ENCODE measurements around the gene SP110.

SP110 gene

DNA sequence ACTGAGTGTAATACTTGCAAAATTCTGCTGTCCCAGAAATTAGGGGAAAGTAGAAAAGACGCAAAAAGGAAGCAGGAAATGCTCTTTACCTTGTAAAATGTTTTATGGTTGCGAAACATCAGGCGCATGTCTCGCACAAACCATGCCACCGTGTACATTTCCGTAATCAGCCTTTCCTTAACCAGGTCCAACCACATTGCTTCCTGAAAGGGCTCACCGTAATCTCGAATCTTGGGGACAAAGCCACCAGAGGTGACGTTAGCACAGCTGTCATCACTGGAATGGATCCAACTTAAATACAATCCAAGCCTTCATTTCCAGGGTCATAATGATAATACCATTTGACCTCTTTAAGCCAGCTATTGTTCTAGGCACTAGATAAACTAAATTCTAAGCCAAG, 49.3 kb downstream of the SP110 start:
- no peak for DNase-seq (ENCODE audit: low read depth)

DNA sequence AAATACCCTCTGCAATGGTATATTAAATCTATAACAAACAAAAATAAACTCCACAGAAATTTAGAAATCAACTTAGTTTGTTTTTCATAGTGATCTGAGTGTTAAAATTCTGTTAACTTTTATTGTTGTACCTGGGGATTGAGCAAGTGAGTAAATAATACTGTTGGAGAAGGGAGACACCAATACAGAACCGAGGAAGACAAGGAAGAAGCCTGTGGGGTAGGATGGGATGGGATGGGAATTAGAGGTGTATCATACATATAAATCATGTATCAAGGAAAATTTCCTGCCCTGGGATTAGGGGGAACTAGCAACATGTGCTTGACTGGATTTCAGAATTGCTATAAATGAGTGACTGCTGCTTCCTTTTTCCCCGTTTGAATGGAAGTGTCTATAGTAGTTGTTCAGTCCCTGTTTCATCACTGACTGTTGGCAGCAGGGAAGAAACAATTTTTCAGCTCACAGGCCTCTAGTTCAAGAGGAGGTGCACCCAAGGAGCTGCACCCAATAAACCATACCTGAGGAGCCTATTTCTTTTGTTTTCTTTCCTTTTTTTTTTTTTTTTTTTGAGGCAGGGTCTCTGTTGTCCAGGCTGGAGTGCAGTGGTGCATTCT, 53.1 kb downstream of the SP110 start:
- DNase-seq (ENCODE audit: low read depth) = no peak

DNA sequence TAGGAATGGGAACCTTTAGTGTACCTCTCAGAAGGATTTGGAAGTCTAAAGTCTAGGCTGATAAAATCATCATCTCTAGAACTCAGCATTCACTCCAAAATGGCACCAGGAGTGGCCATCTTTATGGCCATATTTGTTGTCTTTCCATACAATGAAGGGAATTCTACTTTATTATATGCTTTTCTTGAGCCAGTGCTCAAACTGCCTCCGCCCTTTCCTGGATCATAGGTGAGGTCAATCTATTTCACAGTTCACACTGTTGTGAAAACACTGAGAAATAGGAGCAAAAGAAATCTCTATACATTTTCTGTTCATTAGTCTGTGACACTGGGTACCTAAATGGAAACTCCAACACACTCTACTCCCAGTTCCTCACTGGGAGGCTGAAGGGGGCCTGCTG, 55.6 kb downstream of the SP110 start:
- DNase-seq (ENCODE audit: low read depth) = no peak

DNA sequence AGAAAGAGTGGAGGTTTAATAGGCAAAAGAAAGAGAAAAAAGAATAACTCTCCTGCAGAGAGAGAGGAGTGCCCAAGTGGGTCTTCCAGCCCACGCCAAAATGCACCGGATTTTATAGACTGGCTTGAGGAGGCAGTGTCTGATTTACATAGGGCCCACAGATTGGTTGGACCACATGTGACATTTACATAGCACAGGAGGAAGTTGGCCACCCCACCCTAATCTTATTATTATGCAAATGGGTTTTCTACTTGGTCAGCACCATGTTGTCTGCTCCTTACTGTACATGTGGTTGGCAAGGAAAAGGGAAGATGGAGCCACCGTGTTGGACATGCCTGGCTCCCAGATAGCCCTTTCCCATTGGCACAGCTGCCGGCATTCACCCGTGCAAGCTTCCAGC, 56.8 kb downstream of the SP110 start:
- DNase-seq (ENCODE audit: low read depth) = no peak

DNA sequence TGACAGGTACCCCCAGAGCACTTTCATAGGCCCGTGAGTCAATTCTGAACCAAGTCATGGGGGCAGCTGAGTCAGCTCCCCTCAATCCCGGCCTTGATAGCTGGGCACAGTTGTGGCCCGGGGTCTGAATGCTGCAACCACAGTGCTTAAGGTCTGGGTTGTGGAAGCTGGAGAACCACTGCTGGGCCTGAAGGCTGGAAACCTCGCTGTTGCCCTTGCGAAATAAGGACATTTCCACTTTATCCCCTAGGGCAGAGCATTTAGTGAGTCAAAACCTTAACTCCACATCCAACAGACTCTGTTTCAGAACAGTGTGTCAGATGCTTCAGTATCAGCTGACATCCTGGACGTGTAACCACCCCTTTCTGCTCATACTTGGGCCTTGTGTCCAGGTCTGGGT, 58.6 kb downstream of the SP110 start:
- no peak for DNase-seq (ENCODE audit: low read depth)

DNA sequence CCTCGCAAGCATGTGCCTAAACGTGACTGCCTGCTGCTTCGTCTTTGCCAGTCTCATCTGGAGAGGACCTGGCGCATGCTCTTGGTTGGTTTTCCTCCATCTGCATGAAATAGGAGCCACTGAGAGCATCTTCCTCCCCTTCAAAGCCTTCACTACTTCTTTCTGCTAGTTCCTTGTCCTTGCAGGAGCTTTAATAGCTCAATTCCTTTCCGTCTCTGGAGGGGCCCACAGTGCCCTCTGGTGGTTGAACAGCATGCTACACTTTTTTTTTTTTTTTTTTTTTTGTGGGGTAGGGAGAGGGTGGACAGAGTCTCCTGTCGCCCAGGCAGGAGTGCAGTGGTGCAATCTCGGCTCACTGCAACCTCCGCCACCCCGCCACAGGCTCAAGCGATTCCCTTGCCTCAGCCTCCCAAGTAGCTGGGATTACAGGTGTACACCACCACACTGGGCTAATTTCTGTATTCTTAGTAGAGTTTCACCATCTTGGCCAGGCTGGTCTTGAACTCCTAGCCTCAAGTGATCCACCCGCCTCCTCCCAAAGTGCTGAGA, 59.6 kb downstream of the SP110 start:
- DNase-seq (ENCODE audit: low read depth) = no peak

DNA sequence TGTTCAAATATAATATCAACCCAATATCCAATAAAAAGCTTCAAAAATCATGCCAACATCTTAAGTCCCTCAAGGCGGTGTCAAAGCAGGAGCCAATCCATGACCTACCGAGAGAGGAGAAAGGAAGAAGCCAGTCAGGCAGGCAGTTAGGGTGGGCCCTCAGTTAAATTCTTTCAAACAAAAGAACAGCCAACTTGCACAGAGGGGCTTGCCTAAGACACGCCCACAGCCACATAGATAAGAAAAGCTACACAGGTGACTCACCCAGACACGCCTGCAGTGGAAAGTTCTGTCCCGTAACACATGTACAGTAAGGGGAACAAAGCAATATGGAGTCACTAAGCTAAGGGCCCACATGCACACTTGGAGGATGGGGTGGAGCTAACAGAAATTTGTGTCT, 61.3 kb downstream of the SP110 start:
- no peak for DNase-seq (ENCODE audit: low read depth)

DNA sequence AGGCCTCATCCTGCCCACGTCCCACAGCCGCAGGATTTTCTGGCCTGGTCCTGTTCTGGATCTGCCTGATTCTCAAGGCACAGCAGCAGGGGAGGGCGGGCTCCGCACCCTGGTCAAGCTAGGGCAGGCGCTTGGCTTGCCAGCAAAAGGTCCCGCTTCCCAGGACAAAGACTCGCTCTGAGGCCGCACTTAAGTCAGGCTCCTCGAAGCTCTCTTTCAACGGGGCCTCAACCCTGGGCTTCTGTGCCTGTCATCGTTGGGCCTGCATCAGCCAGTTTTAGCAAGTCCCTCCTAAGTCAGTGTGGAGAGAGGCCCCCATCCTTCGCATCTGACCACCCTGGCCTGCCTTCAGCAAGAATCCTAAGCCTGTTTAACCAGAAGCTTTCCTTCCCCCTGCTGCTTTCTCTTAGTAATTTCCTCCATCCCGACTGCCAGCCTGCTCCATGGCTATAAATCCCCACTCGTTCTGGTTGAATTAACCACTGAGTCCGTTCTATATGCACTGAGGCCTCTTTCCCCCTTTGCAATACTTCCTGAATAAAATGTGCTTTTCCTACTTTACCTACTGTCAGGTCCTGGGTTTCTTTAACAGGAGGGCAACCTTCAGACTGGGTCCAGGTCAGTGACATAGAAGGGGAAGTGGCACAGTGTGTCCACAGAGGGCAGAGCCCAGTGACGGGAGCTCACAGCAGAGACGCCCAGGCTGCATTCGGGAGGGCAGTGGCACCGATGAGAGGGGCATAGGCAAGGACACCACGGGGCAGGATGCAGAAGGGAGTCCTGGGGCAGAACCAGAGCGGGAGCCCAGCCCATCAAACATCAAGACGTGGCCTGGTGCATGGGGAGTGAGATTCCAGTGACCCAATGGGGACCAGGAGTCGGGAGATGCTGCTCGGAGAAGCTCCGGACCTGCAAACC, 62.7 kb downstream of the SP110 start:
- no peak for DNase-seq (ENCODE audit: low read depth)

DNA sequence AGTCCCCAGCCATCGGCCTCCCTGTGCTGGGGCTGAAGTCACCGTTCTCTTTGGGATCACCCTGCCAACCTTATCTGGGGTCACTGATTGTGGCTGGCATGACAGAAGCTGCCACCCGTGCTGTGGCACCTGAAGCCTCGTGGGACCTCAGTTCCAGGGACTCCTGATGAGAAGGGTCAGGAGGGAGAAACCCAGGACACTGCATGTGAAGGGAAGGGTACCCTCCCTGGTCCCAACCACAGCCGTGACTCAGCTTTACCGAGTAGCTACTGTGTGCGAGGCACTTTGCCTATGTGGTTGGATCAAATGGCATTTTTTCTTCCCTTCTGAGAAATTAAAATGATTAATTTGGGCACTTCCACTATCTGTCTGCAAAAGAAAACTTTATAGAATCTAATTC, 64.4 kb downstream of the SP110 start:
- DNase-seq (ENCODE audit: low read depth) = no peak

DNA sequence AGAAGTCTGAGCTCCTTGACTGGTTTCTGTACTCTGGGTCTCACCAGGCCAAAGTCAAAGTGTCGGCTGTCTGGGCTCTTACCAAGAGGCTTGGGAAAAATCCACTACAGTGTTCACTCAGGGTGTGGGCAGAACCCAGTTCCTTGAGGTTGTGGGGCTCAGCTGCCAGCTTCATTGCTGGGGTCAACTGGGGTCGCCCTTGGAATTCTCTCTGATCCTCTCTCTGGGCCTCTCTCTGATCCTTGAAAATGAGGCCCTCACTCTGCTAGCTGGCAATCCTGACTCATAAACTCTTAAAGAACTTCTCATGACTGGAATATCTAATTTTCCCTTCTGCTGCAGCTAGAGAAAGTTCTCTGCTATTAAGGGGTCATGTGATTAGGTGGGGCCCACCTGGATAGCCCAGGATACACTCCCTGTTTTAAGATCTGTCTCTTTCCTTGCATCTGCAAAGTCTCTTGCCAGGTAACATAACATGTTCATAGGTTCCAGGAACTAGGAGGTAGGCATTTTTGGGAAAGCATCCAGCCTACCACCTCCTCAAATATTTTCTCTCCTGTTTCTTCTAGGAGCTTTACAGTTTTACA, 66.3 kb downstream of the SP110 start:
- DNase-seq (ENCODE audit: low read depth) = no peak

DNA sequence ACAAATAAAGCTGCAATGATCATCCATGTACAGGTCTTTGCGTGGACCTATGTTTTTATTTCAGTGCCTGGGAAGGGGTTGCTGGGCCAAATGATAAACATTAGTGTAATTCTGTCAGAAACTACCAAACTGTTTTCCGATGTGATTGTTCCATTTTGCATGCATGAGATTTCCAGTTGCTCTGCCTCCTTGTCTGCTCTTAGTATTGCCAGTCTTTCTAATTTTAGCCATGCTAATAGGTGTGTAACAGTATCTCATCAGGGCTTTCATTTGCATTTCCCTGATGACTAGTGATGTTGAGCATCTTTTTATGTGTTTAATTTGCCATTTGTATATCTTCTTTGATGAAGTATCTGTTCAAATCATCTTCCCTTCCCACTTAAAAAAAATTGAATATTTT, 67.5 kb downstream of the SP110 start:
- DNase-seq (ENCODE audit: low read depth) = no peak

DNA sequence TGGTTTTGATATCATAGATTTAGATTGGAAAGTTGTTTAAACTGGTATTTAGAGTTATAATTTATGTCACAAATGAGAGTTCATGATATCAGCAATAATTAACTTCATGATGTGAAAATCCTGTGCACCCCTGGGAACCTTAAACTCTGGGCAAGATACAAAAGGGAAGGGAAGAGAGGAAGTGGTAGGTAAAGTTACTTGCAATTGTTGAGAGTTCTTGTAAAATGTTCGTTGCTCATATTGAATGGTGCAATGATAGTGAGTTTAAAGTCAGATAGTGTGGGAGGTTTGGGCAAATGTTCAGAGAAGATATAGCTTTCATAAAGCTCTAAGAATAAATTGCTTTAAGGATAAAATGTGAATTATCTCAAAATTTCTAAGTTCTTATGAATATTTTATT, 75.4 kb downstream of the SP110 start:
- no peak for DNase-seq (ENCODE audit: low read depth)

DNA sequence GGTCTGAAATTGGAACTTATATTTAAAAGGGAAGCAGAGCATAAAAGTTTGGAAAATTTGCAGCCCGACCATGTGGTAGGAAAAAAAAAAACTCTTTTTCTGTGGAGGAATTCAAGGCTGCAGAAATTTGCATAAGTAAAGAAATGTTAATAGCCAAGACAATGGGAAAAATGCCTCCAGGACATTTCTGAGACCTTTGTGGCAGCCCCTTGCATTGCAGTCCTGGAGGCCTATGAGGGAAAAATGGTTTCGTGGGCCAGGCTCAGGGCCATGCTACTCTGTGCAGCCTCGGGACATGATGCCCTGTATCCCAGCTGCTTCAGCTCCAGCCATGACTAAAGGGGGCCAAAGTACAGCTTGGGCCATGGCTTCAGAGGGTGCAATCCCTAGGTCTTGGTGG, 79.1 kb downstream of the SP110 start:
- DNase-seq (ENCODE audit: low read depth) = no peak

DNA sequence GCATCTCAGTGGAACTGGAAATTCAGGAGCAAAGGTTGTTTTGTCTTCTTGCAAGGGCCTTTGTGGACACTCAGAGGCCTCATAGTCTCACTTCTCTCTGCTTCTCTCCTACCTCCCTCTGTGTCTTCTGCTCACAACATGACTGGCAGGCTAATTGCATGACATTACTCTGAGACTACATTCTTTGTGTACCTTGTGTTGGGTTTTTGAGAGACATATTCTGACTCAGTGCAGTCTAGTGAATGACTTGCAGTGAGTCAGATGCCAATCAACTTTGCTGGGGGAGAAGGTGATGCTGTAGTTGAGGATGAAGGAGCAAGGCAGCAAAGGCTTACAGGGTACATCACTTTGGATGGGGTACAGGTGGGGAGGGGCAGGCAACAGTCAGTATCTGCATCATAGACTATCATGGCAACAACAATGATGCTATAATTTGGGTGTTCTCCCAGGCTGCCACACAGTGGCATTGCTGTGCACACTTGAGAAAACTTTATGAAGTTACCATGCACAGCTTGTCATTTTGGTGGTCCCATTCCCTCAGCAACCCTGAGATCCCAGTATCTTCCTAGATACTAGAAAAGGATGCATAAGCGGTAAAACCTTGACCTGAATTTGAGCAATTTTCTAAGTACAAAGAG, 81.8 kb downstream of the SP110 start:
- no peak for DNase-seq (ENCODE audit: low read depth)

DNA sequence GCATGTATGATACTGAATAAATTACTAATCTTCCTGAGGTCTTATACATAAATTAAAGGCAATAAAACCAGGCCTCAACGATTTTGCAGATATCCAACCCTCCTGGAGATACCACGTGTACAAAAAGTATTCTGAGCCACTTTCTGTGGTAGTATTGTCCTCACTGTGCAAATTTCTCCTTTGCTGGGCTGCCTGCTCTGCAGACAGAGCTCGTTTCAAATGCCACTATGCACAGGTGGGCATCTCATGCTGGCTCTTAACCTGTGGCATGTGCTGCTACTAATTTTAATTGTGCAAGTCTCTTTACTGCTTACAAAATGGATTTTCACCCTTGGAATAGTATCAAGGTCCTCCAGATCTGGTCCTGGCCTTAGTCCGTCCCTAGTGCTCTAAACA, 84.7 kb downstream of the SP110 start:
- DNase-seq (ENCODE audit: low read depth) = no peak

DNA sequence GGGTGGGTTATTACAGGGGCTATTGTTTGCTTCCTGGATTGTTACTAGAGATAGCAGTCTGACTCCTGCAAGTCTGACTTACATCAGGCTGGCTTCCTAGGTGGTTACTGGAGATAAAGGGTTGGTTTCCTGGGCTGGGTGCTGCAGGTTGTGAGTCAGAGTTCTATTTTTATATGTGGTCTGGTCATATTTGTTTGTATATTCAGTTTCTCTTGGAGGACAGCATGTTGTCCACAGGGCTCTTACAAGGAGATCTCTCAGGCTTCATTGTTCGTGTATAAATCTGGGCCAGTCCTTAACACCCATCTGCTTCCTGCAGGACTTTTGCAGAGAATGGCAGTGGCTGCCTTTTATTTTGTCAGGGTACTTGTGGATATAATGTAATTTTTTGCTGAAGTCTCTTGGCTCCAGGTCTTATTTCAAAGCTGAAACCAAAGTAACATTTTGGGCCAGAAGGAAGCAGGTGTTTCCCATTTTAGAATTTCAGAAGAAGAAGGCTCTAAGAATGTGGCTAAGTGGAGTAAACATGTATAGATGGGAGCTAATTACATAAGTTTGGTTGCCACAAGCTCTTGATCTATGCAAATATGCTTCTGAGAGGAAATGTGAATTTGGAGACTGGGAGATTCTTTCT, 85.2 kb downstream of the SP110 start:
- DNase-seq (ENCODE audit: low read depth) = no peak

DNA sequence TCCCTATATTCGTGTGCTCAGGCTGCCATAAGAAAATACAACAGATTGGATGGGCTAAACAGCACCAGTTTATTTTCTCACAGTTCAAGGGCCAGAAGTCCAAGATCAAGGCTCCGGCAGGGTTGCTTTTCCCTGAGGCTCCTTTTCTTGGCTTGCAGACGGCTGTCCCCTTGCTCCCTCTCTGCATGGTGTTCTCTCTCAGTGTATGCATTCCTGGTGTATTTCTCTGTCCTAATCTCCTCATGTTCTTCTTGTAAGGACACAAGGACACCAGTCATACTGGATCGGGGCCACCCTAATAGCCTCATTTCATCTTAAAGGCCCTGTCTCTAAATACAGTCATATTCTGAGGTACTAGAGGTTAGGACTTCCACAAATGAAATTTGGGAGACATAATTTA, 88.4 kb downstream of the SP110 start:
- no peak for DNase-seq (ENCODE audit: low read depth)

DNA sequence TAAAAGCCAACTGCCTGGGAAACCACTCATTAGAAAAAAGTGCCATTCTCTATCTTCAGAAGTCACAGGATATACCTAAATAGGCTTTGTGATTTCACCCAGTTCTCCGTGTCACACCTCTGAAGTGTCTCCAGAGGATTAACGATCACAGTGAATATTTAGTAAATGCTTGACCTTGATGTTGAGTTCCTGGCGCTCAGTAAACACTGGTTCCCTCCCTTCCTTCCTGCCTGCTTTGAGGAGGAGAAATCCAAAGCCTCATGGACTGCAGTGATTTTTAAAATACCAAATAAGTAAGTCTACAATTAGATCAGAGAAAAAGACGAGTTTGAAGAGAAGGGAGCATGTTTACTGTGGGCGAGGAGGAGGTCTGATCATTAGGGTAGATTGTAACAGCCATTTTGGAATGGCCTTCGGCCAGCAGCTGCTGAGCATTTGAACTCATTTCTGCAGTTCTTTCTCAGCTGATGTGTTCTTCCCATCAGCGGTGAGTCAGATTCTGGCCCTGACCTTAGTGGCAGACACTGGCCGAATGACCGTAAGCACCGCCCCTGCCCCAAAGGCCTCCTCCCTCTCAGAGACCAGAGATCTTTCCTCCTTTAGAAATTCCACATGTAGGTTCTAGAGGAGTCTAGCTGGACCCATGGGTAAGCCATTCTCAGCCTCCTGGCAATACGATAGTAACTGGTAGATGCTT, 89.0 kb downstream of the SP110 start:
- no peak for DNase-seq (ENCODE audit: low read depth)

DNA sequence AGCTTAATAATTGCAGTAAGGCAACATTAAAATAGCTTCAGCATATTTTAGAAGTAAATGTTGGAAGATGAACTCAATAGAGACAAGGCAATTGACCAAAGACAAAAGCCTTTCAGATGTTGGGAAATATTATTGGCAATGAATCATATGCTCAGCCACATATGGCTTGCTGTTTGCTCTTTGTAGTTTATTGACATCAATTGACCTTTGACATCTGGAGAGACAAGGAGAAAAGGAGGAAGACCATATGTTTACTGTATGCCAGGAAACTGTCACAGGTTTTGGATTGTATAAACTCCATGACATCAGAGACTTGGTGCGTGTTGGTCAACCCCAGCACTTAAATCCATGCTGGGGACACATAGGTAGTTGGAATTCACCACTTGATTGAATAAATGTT, 90.4 kb downstream of the SP110 start:
- DNase-seq (ENCODE audit: low read depth) = no peak

DNA sequence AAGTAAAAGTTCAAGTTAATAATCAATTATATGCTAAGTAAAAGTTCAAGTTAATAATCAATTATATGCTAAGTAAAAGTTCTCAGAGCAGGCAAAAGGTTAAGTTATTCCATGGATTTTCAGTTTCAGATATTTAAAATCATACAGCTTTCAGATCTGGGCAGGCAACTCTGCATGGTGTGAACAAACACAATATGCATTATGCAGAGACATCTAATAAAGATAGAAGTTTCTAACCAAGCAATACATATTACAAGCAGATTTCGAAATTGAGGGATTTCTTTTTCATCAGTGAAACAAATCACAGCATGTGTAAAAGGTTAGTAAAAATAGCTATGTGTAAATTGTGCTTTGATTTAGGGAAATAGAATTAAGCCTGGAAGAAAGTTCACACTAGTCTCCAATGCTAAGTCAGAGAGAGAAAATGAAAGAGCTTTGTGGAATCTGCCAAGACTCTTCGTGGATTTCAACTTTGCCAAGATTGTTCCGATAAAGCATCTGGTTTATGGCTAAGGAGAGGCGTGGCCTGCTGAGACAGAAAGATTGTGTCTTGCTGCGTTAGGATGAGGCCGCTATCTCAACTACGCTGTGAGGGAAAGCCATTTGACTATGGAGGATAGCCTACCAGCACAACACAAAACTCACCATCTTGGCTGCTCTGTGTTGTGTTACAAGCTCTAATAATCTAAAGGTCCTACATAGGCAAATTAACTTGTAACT, 91.0 kb downstream of the SP110 start:
- no peak for DNase-seq (ENCODE audit: low read depth)

DNA sequence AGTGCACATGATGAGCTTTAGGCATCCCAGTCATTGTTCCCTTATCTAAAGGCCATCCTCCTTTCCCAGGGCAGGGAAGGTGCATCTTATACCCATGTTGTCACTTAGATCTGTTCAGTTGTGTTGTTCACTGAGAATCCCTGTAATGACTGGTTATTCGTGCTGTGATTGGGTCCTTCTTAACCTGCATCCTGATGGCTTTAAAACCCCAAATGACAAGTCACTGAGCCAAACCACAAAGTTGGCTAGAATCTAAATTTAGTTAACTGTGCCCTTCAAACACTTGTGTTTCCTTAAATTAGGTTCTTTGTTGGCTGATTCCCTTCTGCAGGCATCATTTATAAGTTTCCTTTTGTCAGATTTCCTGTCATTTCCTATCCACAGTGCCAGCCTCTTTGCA, 92.6 kb downstream of the SP110 start:
- DNase-seq (ENCODE audit: low read depth) = no peak

Data from stimulated activated CD8-positive, alpha-beta memory T cell treated with anti-CD3 and anti-CD28 coated beads, Interleukin-15, amount 100 ng/mL, for 24 hours (primary cell).